HL-60 (cell line): ENCODE data around the gene RP2.

Source experiments
- POLR2AphosphoS5 ChIP-seq: IDR thresholded peaks from 2 replicates; pipeline ENCODE4 v1.6.1; 2012; ENCODE audit warnings: low read depth
- SPI1 ChIP-seq: IDR thresholded peaks from 2 replicates; pipeline ENCODE4 v1.6.1; 2012; ENCODE audit warnings: low read depth, mild to moderate bottlenecking, borderline replicate concordance
- TF ChIP-seq, protein P1 (sequence below): IDR thresholded peaks from one replicate; pipeline ENCODE4 v1.5.1; 2011; ENCODE audit warnings: low read length, control low read depth, inconsistent platforms; ENCODE audit not compliant: insufficient read depth
- TF ChIP-seq, protein P2 (sequence below): IDR thresholded peaks from 2 replicates; pipeline ENCODE4 v1.6.1; 2012; ENCODE audit warnings: low read depth; ENCODE audit not compliant: insufficient replicate concordance

DNA sequence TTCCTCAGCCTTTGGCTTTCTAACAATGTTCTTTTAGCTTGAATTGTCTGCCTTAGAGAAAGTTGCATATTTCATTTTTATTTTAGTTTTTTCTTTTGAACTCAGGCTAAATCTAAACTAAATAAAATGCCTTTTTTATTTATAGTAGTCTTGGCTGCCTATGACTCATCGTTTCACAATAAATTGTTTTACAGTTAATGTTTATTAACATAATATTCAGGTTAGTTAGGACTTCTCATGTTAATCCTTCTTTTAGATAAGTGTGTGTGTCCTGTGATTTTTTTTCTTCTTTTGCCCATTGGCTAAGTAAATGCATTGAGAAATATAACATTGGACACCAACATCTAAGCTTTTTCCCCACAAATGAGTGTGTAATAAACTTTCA lies 1.6 kb downstream of the RP2 start:
- TF ChIP-seq, protein P1, sequence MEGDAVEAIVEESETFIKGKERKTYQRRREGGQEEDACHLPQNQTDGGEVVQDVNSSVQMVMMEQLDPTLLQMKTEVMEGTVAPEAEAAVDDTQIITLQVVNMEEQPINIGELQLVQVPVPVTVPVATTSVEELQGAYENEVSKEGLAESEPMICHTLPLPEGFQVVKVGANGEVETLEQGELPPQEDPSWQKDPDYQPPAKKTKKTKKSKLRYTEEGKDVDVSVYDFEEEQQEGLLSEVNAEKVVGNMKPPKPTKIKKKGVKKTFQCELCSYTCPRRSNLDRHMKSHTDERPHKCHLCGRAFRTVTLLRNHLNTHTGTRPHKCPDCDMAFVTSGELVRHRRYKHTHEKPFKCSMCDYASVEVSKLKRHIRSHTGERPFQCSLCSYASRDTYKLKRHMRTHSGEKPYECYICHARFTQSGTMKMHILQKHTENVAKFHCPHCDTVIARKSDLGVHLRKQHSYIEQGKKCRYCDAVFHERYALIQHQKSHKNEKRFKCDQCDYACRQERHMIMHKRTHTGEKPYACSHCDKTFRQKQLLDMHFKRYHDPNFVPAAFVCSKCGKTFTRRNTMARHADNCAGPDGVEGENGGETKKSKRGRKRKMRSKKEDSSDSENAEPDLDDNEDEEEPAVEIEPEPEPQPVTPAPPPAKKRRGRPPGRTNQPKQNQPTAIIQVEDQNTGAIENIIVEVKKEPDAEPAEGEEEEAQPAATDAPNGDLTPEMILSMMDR = no peak
- TF ChIP-seq, protein P2, sequence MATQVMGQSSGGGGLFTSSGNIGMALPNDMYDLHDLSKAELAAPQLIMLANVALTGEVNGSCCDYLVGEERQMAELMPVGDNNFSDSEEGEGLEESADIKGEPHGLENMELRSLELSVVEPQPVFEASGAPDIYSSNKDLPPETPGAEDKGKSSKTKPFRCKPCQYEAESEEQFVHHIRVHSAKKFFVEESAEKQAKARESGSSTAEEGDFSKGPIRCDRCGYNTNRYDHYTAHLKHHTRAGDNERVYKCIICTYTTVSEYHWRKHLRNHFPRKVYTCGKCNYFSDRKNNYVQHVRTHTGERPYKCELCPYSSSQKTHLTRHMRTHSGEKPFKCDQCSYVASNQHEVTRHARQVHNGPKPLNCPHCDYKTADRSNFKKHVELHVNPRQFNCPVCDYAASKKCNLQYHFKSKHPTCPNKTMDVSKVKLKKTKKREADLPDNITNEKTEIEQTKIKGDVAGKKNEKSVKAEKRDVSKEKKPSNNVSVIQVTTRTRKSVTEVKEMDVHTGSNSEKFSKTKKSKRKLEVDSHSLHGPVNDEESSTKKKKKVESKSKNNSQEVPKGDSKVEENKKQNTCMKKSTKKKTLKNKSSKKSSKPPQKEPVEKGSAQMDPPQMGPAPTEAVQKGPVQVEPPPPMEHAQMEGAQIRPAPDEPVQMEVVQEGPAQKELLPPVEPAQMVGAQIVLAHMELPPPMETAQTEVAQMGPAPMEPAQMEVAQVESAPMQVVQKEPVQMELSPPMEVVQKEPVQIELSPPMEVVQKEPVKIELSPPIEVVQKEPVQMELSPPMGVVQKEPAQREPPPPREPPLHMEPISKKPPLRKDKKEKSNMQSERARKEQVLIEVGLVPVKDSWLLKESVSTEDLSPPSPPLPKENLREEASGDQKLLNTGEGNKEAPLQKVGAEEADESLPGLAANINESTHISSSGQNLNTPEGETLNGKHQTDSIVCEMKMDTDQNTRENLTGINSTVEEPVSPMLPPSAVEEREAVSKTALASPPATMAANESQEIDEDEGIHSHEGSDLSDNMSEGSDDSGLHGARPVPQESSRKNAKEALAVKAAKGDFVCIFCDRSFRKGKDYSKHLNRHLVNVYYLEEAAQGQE = no peak
- TF ChIP-seq POLR2AphosphoS5 = no peak
- no peak for TF ChIP-seq SPI1
